Astrocyte (in vitro differentiated cells and primary cell): Measurements from ENCODE around the gene TMEM115. TPM values are rescaled to one million over a fixed set of nuclear protein-coding genes. Genes with fewer than 3 reads are reported as not detected.

Experiments
- DNase-seq: peaks from one replicate; pipeline ENCODE4 v3.0.0-alpha.2; 2010; ENCODE audit warnings: low read depth
- FAIRE-seq: peaks from 2 replicates; lab custom pipeline; 2011; peaks lifted over from hg19 to GRCh38; lab: Jason Lieb, UNC
- H2AFZ ChIP-seq: 2 replicates; pipeline ENCODE4 v1.6.0; 2012; ENCODE audit warnings: low read depth, low read length, inconsistent platforms
- H3K27ac ChIP-seq: 2 replicates; pipeline ENCODE4 v1.5.1; 2011; ENCODE audit warnings: low read depth, low read length, inconsistent platforms
- H3K27me3 ChIP-seq: 2 replicates; pipeline ENCODE4 v1.6.0; 2011; ENCODE audit warnings: low read length, inconsistent platforms; ENCODE audit not compliant: insufficient read depth
- H3K36me3 ChIP-seq: 2 replicates; pipeline ENCODE4 v1.5.1; 2011; ENCODE audit warnings: low read length, inconsistent platforms; ENCODE audit not compliant: insufficient read depth
- H3K4me1 ChIP-seq: 2 replicates; pipeline ENCODE4 v1.5.1; 2011; ENCODE audit warnings: low read length, inconsistent platforms; ENCODE audit not compliant: insufficient read depth
- H3K4me2 ChIP-seq: 2 replicates; pipeline ENCODE4 v1.6.0; 2012; ENCODE audit warnings: low read length, inconsistent platforms
- H3K4me3 ChIP-seq: 2 replicates; pipeline ENCODE4 v1.5.1; 2011; ENCODE audit warnings: low read depth, mild to moderate bottlenecking, low read length, inconsistent platforms; ENCODE audit not compliant: insufficient read depth
- H3K79me2 ChIP-seq: 2 replicates; pipeline ENCODE4 v1.6.0; 2012; ENCODE audit warnings: mild to moderate bottlenecking, low read length, inconsistent platforms; ENCODE audit not compliant: insufficient read depth
- H3K9ac ChIP-seq: 2 replicates; pipeline ENCODE4 v1.6.0; 2012; ENCODE audit warnings: mild to moderate bottlenecking, low read length, inconsistent platforms
- H3K9me3 ChIP-seq: 2 replicates; pipeline ENCODE4 v1.5.1; 2012; ENCODE audit warnings: low read depth, mild to moderate bottlenecking, low read length, inconsistent platforms; ENCODE audit not compliant: insufficient read depth
- H4K20me1 ChIP-seq: 2 replicates; pipeline ENCODE4 v1.6.0; 2012; ENCODE audit warnings: low read length, inconsistent platforms; ENCODE audit not compliant: insufficient read depth
- H3K27ac Mint-ChIP-seq: one replicate; pipeline ENCODE4 v1.8.0; 2021; ENCODE audit warnings: mild to moderate bottlenecking, mixed read lengths; ENCODE audit not compliant: unreplicated experiment
- H3K27me3 Mint-ChIP-seq: one replicate; pipeline ENCODE4 v1.8.0; 2021; ENCODE audit warnings: low read depth, mixed read lengths; ENCODE audit not compliant: unreplicated experiment
- H3K36me3 Mint-ChIP-seq: one replicate; pipeline ENCODE4 v1.8.0; 2021; ENCODE audit warnings: low read depth, mixed read lengths; ENCODE audit not compliant: unreplicated experiment
- H3K4me1 Mint-ChIP-seq: one replicate; pipeline ENCODE4 v1.8.0; 2021; ENCODE audit warnings: low read depth, mixed read lengths; ENCODE audit not compliant: unreplicated experiment
- H3K4me3 Mint-ChIP-seq: one replicate; pipeline ENCODE4 v1.8.0; 2021; ENCODE audit warnings: mild to moderate bottlenecking, moderate library complexity, mixed read lengths; ENCODE audit not compliant: unreplicated experiment
- H3K9me3 Mint-ChIP-seq: one replicate; pipeline ENCODE4 v1.8.0; 2021; ENCODE audit warnings: mild to moderate bottlenecking, mixed read lengths; ENCODE audit not compliant: unreplicated experiment
- EZH2 ChIP-seq: IDR thresholded peaks from 2 replicates; pipeline ENCODE4 v1.6.1; 2012; ENCODE audit warnings: mild to moderate bottlenecking, low read length, inconsistent platforms; ENCODE audit not compliant: insufficient read depth
- total RNA-seq: library from RNA; stranded (reverse); gene quantifications from 2 replicates; pipeline ENCODE4 v1.2.1, GENCODE V29; 2021
- TF ChIP-seq, protein P1 (sequence below): IDR thresholded peaks from 2 replicates; pipeline ENCODE4 v1.5.1; 2011; ENCODE audit warnings: low read depth, mild to moderate bottlenecking, inconsistent platforms, low read length, moderate library complexity; ENCODE audit not compliant: insufficient read depth

Gene TMEM115
- total RNA-seq, 1 donor from 2014 or later, result 48.7 TPM

DNA sequence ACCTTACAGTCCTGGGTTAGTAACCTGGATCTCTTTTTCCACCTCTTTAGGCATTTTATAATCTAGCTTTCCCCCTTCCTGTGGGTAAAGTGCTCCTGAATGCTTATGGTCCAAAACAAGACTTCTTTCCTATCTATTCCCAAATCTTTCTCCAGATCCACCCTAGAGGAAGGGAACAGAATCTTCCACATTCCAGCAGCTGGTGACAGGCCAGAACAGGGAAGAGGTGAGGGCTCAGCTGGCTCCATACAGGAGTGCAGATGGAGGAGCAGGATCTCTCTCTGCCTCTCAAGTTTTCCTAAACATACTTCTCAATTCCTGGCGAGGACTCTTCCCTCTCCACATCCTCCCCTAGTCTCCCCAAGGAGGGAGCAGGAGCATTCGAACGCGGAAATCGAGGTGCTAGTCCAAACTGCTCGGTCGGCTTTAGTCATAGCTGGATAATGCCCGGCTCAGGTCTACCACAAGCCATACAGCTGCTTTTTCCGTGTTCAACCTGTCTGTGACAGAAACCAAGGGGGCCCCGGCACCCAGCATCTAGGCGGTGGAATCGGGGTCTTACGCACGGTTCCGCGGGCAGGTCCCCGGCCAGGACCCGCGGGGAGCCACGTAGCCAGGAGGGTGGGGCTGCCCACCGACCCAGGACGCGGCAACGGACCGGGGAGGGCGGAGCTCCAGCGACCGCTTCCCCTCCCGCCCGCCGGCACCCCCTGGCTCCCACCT is 22.7 kb downstream of the TMEM115 start:
- TF ChIP-seq, protein P1, sequence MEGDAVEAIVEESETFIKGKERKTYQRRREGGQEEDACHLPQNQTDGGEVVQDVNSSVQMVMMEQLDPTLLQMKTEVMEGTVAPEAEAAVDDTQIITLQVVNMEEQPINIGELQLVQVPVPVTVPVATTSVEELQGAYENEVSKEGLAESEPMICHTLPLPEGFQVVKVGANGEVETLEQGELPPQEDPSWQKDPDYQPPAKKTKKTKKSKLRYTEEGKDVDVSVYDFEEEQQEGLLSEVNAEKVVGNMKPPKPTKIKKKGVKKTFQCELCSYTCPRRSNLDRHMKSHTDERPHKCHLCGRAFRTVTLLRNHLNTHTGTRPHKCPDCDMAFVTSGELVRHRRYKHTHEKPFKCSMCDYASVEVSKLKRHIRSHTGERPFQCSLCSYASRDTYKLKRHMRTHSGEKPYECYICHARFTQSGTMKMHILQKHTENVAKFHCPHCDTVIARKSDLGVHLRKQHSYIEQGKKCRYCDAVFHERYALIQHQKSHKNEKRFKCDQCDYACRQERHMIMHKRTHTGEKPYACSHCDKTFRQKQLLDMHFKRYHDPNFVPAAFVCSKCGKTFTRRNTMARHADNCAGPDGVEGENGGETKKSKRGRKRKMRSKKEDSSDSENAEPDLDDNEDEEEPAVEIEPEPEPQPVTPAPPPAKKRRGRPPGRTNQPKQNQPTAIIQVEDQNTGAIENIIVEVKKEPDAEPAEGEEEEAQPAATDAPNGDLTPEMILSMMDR, result no peak
- no peak for TF ChIP-seq EZH2
- Mint-ChIP-seq H3K27me3 (peaks cover 9% of the 10 kb centered on the region), H3K4me1 (peaks cover 26% of the 10 kb centered on the region), H3K27ac (peak overlapping the region; percentile 97), H3K9me3 (peaks cover 3% of the 10 kb centered on the region), H3K4me3 (peak overlapping the region; percentile 97), H3K36me3 (peaks cover 1% of the 10 kb centered on the region)
- FAIRE-seq (no peak), DNase-seq (no peak)
- peak overlapping the region; percentile 92 for H3K4me3 ChIP-seq
- peak overlapping the region; percentile 92 for H3K27ac ChIP-seq
- H2AFZ ChIP-seq, result peak overlapping the region; percentile 72
- H3K36me3 ChIP-seq, result peaks cover 6% of the 10 kb centered on the region
- H4K20me1 ChIP-seq, result peaks cover 48% of the 10 kb centered on the region
- no peaks in the 10 kb centered on the region for H3K9me3 ChIP-seq
- H3K9ac ChIP-seq, result peak overlapping the region; percentile 97
- peaks cover 54% of the 10 kb centered on the region for H3K79me2 ChIP-seq
- H3K4me1 ChIP-seq, result peaks cover 40% of the 10 kb centered on the region
- H3K4me2 ChIP-seq, result peak overlapping the region; percentile 94
- H3K27me3 ChIP-seq, result no peaks in the 10 kb centered on the region

- FAIRE-seq, result no peak
Observed at GRCh38 chr3:50334339-50335075, 24.8 kb downstream of the TMEM115 start.

More at GRCh38 chr3:50334339-50335075, 24.8 kb downstream of the TMEM115 start:
- peaks cover 73% of the 10 kb centered on the region for H3K79me2 ChIP-seq
- Mint-ChIP-seq H3K4me3 (peak overlapping the region; percentile 68), H3K36me3 (peaks cover 9% of the 10 kb centered on the region), H3K27ac (peak overlapping the region; percentile 88), H3K9me3 (no peaks in the 10 kb centered on the region), H3K27me3 (peaks cover under 1% of the 10 kb centered on the region), H3K4me1 (peaks cover 23% of the 10 kb centered on the region)
- no peak overlapping the region for H2AFZ ChIP-seq
- H3K9me3 ChIP-seq, result no peaks in the 10 kb centered on the region
- TF ChIP-seq, protein P1, result no peak
- no peak for TF ChIP-seq EZH2
- peaks cover 32% of the 10 kb centered on the region for H3K4me1 ChIP-seq
- no peaks in the 10 kb centered on the region for H3K27me3 ChIP-seq
- no peak overlapping the region for H3K4me3 ChIP-seq
- H4K20me1 ChIP-seq, result peaks cover 66% of the 10 kb centered on the region
- peak overlapping the region; percentile 94 for H3K4me2 ChIP-seq
- DNase-seq, result no peak
- H3K36me3 ChIP-seq, result peaks cover 26% of the 10 kb centered on the region
- H3K27ac ChIP-seq, result peak overlapping the region; percentile 69
- peak overlapping the region; percentile 65 for H3K9ac ChIP-seq
